HCT116 (cell line): ENCODE results near the gene RUNX1. TPM values are rescaled to one million over a fixed set of nuclear protein-coding genes. Genes with fewer than 3 reads are reported as not detected.
A peak's percentile ranks its signal among the peaks of the same experiment; 100 is the strongest.

Source experiments
- ATAC-seq: fragments of 200-7000 bp; cut with Tn5 transposase; 2 replicates; pipeline ENCODE4 v1.9.1; 2020; ENCODE audit warnings: mild to moderate bottlenecking, moderate library complexity
- Bru-seq: library from RNA; stranded (reverse); fragments of 400-500 nt; gene quantifications from one replicate; lab custom pipeline; 2021; lab: Mats Ljungman, UMichigan
- BruChase-seq, 2 experiments: library from RNA; stranded (reverse); fragments of 400-500 nt; gene quantifications; one replicate each; lab custom pipeline; 2021; lab: Mats Ljungman, UMichigan
- BruUV-seq: library from RNA; stranded (reverse); fragments of 400-500 nt; replicated peaks from 2 replicates; lab custom pipeline; 2021; lab: Mats Ljungman, UMichigan
- CTCF ChIA-PET: fragments of 300-600 bp; sonication (Branson Sonifier 250); formaldehyde crosslinking; loops from one replicate; lab custom pipeline; 2021; ENCODE audit warnings: antibody characterized with exemption; lab: Charles Lee
- POLR2A ChIA-PET: fragments of 300-600, 350-600 bp; sonication (Branson Sonifier 250); formaldehyde crosslinking; loops from one replicate; lab custom pipeline; 2021; ENCODE audit warnings: antibody characterized with exemption; lab: Charles Lee
- RAD21 ChIA-PET, 2 experiments: fragments of 300-600 bp; sonication (Branson Sonifier 250); formaldehyde crosslinking; loops; one replicate each; lab custom pipeline; 2023; ENCODE audit warnings: low total read pairs in 2 of 2; ENCODE audit not compliant: uncharacterized antibody in 2 of 2, unreplicated experiment in 2 of 2, low non-redundant PET in 1 of 2; lab: Charles Lee
- DNase-seq: peaks from one replicate; pipeline ENCODE4 v3.0.0-alpha.2; 2010; ENCODE audit warnings: low read depth, low spot score
- H2AFZ ChIP-seq: fragments of 200-600 bp; shearing (Covaris generic), sonication (generic); 2 replicates; pipeline ENCODE4 v1.6.1; 2017; ENCODE audit warnings: low read depth, mixed run types, mixed read lengths, antibody characterized with exemption, low read length; ENCODE audit not compliant: poor library complexity, severe bottlenecking
- H3K27ac ChIP-seq: 2 replicates; pipeline ENCODE4 v1.5.1; 2012; ENCODE audit warnings: low read depth, low read length
- H3K27me3 ChIP-seq: fragments of 200-600 bp; sonication (generic); 2 replicates; pipeline ENCODE4 v1.6.1; 2016; ENCODE audit warnings: mixed run types, low read length, mixed read lengths; ENCODE audit not compliant: insufficient read depth
- H3K36me3 ChIP-seq, 2 experiments: fragments of 200-500 bp in 1 of 2; fragments of 200-600 bp in 1 of 2; sonication (Bioruptor generic) in 1 of 2; sonication (generic) in 1 of 2; 2 replicates each; pipeline versions ENCODE4 v1.5.1 to v1.6.1; 2014 to 2016; ENCODE audit warnings: low read length in 2 of 2, inconsistent platforms in 1 of 2, mixed read lengths in 1 of 2, mixed run types in 1 of 2; ENCODE audit not compliant: insufficient read depth in 2 of 2, control insufficient read depth in 1 of 2
- H3K4me1 ChIP-seq, 2 experiments: fragments of 200-600 bp in 1 of 2; sonication (generic) in 1 of 2; 2 replicates each; pipeline versions ENCODE4 v1.5.1 to v1.6.1; 2012 to 2017; ENCODE audit warnings: low read length in 2 of 2, inconsistent platforms in 1 of 2, mild to moderate bottlenecking in 1 of 2, mixed read lengths in 1 of 2, mixed run types in 1 of 2, moderate library complexity in 1 of 2; ENCODE audit not compliant: insufficient read depth in 2 of 2, control insufficient read depth in 1 of 2
- H3K4me2 ChIP-seq: fragments of 200-600 bp; sonication (generic); 2 replicates; pipeline ENCODE4 v1.6.1; 2017; ENCODE audit warnings: mixed run types, low read length, mixed read lengths
- H3K4me3 ChIP-seq, 2 experiments: fragments of 200-600 bp in 1 of 2; sonication (generic) in 1 of 2; replicated peaks in 1 of 2; 2 replicates each; pipeline ENCODE4 v1.5.1; 2011 to 2016; ENCODE audit warnings: low read length in 2 of 2, control low read depth in 1 of 2, low read depth in 1 of 2, mild to moderate bottlenecking in 1 of 2, mixed read lengths in 1 of 2, mixed run types in 1 of 2
- H3K79me2 ChIP-seq: fragments of 200-600 bp; sonication (generic); 2 replicates; pipeline ENCODE4 v1.6.1; 2017; ENCODE audit warnings: mild to moderate bottlenecking, mixed run types, low read length, moderate library complexity, mixed read lengths; ENCODE audit not compliant: insufficient read depth
- H3K9ac ChIP-seq: fragments of 200-600 bp; sonication (generic); 2 replicates; pipeline ENCODE4 v1.6.1; 2016; ENCODE audit warnings: low read length, mixed read lengths
- H3K9me2 ChIP-seq: fragments of 200-600 bp; sonication (generic), shearing (Covaris generic); 2 replicates; pipeline ENCODE4 v1.6.1; 2017; ENCODE audit warnings: mixed run types, mild to moderate bottlenecking, moderate library complexity; ENCODE audit not compliant: insufficient read depth
- H3K9me3 ChIP-seq, 2 experiments: fragments of 200-500 bp in 1 of 2; fragments of 200-600 bp in 1 of 2; sonication (Bioruptor generic) in 1 of 2; sonication (generic) in 1 of 2; 2 replicates each; pipeline ENCODE4 v1.6.1; 2014 to 2017; ENCODE audit warnings: low read length in 2 of 2, mixed read lengths in 2 of 2, inconsistent platforms in 1 of 2, low read depth in 1 of 2, mild to moderate bottlenecking in 1 of 2, mixed run types in 1 of 2, moderate library complexity in 1 of 2; ENCODE audit not compliant: control insufficient read depth in 1 of 2, insufficient read depth in 1 of 2
- H4K20me1 ChIP-seq: fragments of 200-600 bp; sonication (generic), shearing (Covaris generic); 2 replicates; pipeline ENCODE4 v1.6.1; 2017; ENCODE audit warnings: mixed run types, mild to moderate bottlenecking, moderate library complexity; ENCODE audit not compliant: insufficient read depth
- CBX3 ChIP-seq: IDR thresholded peaks from 2 replicates; pipeline ENCODE4 v1.6.1; 2012; ENCODE audit warnings: low read depth
- CEBPB ChIP-seq: IDR thresholded peaks from 2 replicates; pipeline ENCODE4 v1.6.1; 2012; ENCODE audit warnings: low read depth
- EGR1 ChIP-seq: IDR thresholded peaks from 2 replicates; pipeline ENCODE4 v1.6.1; 2012; ENCODE audit warnings: low read depth
- ELF1 ChIP-seq: IDR thresholded peaks from 2 replicates; pipeline ENCODE4 v1.6.1; 2012; ENCODE audit warnings: low read depth, borderline replicate concordance
- MAX ChIP-seq: IDR thresholded peaks from 2 replicates; pipeline ENCODE4 v1.6.1; 2012
- POLR2A ChIP-seq: IDR thresholded peaks from 2 replicates; pipeline ENCODE4 v1.7.0; 2011; ENCODE audit warnings: borderline replicate concordance; ENCODE audit not compliant: insufficient read depth, insufficient read length; ENCODE audit errors: extremely low read depth
- RAD21 ChIP-seq: IDR thresholded peaks from 2 replicates; pipeline ENCODE4 v1.6.1; 2012; ENCODE audit warnings: low read depth, mild to moderate bottlenecking
- REST ChIP-seq: IDR thresholded peaks from 2 replicates; pipeline ENCODE4 v1.6.1; 2012; ENCODE audit warnings: low read depth
- TCF7L2 ChIP-seq: IDR thresholded peaks from 2 replicates; pipeline ENCODE4 v1.7.0; 2011; ENCODE audit warnings: borderline replicate concordance, inconsistent platforms; ENCODE audit not compliant: insufficient read depth, insufficient read length; ENCODE audit errors: extremely low read depth
- intact Hi-C: fragments of 100-400 bp; cut with micrococcal nuclease; formaldehyde crosslinking; loops from 2 replicates; pipeline ENCODE4 v1.10.0; 2022
- long read RNA-seq: library from polyadenylated mRNA; unstranded; transcript quantifications from one replicate; pipeline ENCODE4 v2.0.0, GENCODE V29; 2021; ENCODE audit not compliant: unreplicated experiment
- polyA plus RNA-seq: library from polyadenylated mRNA; unstranded; fragments of >200 nt; gene quantifications from 2 replicates; pipeline ENCODE4 v1.2.1, GENCODE V29; 2012; ENCODE audit warnings: missing spikeins
- total RNA-seq: library from RNA; stranded (reverse); gene quantifications from one replicate; pipeline ENCODE4 v1.2.1, GENCODE V29; 2021; ENCODE audit not compliant: unreplicated experiment

The RUNX1 gene
- total RNA-seq (33.5 TPM), Bru-seq, nascent RNA (percentile 82 among the genes with signal in this experiment), BruChase-seq, experiment 1, labeled RNA remaining after a 6-hour chase (percentile 66 among the genes with signal in this experiment), BruChase-seq, experiment 2, labeled RNA remaining after a 2-hour chase (percentile 69 among the genes with signal in this experiment)
- 18.5 and 25.2 TPM in 2 replicates for polyA plus RNA-seq
- long read RNA-seq, full-length matches to known transcripts, result 3 of 10 reads
- long read RNA-seq, partial matches to known transcripts, result 0 of 10 reads
- long read RNA-seq, other reads (novel, unspliced or antisense), result 7 of 10 reads

GRCh38 chr21:35048706-35049617, at the start of gene RUNX1:
TSS of gene RUNX1 (minus strand) at chr21:35049302.
- Histone ChIP-seq H3K27ac (no peak within 1 kb of the TSS), H3K9ac (no peak within 1 kb of the TSS), H3K27me3 (no peaks in the 10 kb centered on the region), H3K4me1 (peaks cover 27 to 52% of the 10 kb centered on the region in 2 experiments), H3K9me3 (no peaks in the 10 kb centered on the region), H3K4me2 (peak within 1 kb of the TSS; percentile 72), H3K36me3 (no peaks in the 10 kb centered on the region), H3K79me2 (no peaks in the 10 kb centered on the region), H3K4me3 (no peak within 1 kb of the TSS), H3K9me2 (no peaks in the 10 kb centered on the region), H4K20me1 (no peaks in the 10 kb centered on the region), H2AFZ (peak within 1 kb of the TSS; percentile 89)
- RAD21 ChIA-PET, result interaction anchor here in 1 of 2 experiments (0.6 kb wide), 1 partner anchor 354 kb away, joined by 3 read pairs; no protein-coding TSS in a partner anchor
- POLR2A ChIA-PET, result no interaction called here
- DNase-seq, result no peak
- BruUV-seq, result no TSS peak
- no peak for ATAC-seq
- intact Hi-C loops, result loop anchor here (5.0 kb wide), 1 partner anchor 302 kb away; no protein-coding TSS in a partner anchor
- no peak for TF ChIP-seq MAX
- no peak for TF ChIP-seq EGR1
- no peak for TF ChIP-seq TCF7L2
- no peak for TF ChIP-seq POLR2A
- no peak for TF ChIP-seq CEBPB
- no peak for TF ChIP-seq CBX3
- no peak for TF ChIP-seq ELF1
- TF ChIP-seq REST, result no peak
- TF ChIP-seq RAD21, result no peak
- CTCF ChIA-PET, result no interaction called here
